ENCODE results near the gene EFCAB13.
A peak's percentile ranks its signal among the peaks of the same experiment; 100 is the strongest.

EFCAB13 gene, protein sequence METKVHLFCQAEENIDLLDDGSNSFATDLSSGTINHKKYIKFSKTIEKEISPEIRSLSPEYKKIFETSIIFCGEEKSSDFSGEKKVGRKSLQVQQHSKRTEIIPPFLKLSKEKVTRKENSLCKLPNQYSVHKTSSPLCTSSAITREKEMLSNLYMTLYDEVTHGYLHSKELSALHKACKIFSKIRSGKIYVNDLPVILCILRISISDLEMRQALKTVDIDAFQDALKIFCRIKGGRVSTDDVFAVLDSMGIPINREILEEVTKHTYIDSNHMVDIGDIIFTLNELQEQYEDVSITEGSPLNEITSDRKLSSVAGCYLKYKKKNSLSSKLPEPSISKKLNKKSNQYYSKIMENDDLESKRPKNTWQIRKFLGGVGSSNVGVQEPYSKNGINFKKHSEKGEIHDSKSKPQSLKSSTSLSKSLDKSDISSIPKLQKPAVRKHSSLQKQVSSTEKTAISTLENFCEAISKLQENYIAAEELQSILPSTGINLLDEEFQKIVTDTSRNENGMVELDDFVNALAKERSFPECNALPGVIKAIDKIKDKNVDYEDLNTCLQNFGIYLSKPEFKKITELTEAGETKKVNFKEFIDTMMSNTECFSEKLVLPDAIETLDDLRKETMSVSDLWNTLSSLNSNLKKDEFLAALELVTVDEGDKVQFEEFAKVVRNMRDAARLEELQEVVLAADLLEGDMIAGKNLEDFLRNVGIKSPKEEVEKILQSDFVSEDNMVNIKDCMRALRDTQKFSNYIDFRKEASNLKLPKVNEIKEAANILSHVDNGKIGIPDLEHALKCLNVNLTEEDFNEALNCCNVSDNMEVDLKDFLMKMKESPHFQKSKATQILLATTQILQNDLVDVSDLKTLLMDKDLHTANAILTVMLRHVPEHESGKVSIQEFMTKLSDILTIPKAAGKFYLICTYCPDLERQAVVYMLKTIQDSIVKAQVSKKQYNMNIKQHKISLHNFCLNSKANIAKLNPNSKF

GRCh38 chr17:47323382-47324223 lies at the start of gene EFCAB13:
Gene EFCAB13, plus strand, starts transcription at chr17:47323955. Its CDS starts 4,399 bp downstream, at chr17:47328354.
- no peak for DNase-seq (ENCODE audit: low spot score)

DNA sequence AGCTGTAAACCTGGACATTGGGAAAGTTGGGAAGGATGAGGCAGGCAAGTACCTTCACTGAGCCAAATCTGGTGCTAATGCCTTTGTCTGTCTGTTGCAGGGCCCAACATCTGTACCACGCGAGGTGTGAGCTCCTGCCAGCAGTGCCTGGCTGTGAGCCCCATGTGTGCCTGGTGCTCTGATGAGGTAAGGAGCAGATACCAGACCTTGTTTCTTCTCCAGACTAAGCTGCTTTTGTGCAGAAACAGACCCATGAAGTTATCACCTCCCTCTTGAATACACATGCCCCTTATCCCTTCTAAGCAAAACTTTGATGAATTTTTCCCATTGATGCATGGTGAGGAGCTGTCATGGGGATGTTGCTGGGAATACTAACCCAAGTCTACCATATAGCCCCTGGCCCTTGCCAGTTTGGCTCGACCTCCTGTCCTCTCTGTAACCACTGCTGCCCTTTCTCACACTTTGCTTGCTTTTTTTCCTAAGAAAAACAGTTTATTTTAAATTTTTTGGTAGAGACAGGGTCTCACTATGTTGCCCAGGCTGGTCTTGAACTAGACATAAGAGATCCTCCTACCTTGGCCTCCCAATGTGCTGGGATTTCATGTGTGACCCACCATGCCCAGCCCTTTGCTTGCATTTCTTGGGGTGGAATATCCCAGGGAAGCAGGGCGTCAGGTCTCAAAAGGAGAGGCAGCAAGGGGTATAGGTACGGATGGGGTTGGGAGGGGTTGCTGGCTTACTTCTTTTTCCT lies 49.3 kb upstream of the EFCAB13 start:
- no peak for DNase-seq (ENCODE audit: low spot score)

GRCh38 chr17:47275245-47275984 lies 48.3 kb upstream of the EFCAB13 start:
- no peak for DNase-seq (ENCODE audit: low spot score)

DNA sequence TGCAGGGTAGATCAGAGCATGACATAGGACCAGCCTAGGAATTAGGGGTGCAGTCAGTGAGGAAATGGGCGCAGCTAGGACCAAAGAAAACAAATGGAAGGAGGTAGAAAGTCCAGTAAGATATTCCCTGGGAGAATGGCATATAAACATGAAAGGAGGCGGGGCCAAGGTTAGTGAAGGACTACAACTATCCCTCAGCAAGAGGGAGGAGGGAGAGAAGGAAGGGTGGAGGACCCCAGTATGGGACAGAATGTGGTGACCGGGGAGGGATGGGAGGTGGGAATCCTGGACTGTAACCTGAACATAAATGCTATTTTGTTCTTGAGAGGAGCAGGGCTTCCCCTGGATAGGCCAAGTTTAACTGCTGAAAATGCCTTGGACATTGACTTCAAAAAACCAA lies 47.3 kb upstream of the EFCAB13 start:
- no peak for DNase-seq (ENCODE audit: low spot score)

GRCh38 chr17:47276868-47277267 lies 46.9 kb upstream of the EFCAB13 start:
- DNase-seq (ENCODE audit: low spot score), result no peak

DNA sequence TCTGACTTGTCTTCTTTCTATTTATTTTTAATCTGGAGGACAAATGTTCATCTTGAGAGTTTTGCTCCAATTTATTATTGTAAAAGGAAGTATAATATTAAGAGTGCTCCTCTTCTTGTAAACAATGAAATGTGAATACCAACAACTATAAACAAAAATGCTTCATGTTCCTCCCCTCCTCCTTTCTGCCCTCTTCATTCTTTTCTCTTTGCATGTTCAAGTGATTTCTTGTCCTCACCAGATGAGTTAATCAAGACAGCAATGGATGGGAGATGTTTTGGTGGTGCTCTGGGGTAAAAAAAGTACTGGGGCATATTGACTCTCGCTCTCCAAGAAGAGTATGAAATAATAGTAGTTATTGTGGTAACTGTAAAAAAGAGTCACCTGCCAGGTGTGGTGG lies 45.8 kb upstream of the EFCAB13 start:
- DNase-seq (ENCODE audit: low spot score), result no peak

GRCh38 chr17:47278561-47278960 lies 45.2 kb upstream of the EFCAB13 start:
- peak; percentile 6 for DNase-seq (ENCODE audit: low spot score)

DNA sequence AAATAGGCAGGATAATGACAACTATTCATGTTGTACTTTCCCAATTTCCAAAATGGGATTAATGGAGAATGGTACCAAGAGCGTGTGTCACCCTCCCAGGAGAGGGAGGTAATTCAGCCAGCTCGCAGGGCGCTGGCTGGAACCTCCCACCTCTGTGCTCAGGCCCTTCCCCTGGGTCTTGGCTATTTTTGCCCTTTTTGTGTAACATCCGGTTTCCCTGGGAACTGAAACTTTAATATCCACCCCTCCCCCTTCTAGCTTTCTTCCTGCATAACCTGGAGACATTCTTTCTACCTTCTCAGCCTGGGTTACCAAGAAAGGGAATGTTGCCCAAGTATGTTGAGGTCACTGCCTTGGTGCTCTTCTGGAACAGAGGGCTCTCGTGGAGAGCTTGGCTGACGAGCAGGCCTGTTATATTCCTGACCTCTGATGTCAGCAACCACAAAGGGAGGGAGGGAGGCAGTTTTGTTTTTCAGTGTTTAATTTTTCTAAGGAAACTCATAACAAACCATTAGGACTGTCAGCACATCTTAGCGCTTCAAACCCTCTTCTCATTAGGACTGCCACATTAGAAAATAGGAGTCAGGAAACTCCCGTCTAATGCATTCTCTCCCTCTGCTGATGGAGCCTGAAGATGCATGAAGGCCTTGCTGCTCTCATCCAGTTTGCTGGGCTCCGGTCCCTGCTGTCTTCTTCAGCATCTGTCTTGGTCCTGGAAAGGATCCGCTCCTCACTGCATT lies 44.5 kb upstream of the EFCAB13 start:
- no peak for DNase-seq (ENCODE audit: low spot score)

DNA sequence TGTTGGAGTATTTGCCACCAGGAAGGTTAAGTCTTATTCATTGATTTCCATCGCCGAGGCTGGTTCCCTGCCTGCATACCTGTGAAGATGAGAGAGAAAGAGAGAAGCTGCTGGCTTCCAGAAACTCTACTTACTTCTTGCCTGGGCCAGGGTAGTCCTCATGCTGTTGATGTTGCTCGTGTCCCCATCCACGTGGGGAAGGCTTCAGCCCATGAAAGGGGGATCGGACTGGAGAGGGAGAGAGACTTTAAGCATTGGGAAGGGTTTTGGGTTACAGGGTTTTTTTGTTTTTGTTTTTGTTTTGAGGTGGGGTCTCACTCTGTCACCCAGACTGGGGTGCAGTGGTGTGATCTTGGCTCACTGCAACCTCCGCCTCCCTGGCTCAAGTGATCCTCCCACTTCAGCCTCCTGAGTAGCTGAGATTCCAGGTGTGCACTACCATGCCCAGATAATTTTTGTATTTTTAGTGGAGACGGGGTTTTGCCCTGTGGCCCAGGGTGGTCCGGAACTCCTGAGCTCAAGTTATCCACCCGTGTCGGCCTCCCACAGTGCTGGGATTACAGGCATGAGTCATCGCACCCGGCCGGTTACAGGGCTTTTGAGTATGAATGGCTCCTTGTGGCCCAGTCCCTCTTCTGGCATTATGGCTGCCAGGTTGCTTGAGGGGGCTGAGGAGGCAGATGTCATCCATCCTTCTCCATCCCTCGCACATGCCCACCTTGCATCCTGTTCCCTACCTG lies 43.5 kb upstream of the EFCAB13 start:
- DNase-seq (ENCODE audit: low spot score), result no peak

- no peak for DNase-seq (ENCODE audit: low spot score)
Observed at GRCh38 chr17:47281216-47281615, 42.5 kb upstream of the EFCAB13 start.

DNA sequence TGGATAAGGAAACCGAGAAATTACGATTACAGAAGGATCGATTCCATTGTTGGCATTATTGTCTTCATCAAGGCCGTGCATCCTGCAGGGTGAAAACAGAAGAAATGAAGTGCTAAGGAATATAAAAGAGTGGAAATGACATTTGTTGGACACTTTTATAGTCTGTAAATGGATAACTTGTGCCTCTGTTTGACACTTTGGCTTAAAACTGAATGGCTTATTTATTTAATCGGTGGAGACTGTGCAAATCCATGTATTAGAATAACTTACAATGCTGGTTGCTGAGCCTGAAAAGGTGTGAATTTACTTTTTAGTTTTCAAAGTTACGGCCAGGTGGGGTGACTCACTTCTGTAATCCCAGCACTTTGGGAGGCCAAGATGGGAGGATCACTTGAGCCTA lies 38.8 kb upstream of the EFCAB13 start:
- no peak for DNase-seq (ENCODE audit: low spot score)

- DNase-seq (ENCODE audit: low spot score), result no peak
Observed at GRCh38 chr17:47286198-47286914, 37.4 kb upstream of the EFCAB13 start.

DNA sequence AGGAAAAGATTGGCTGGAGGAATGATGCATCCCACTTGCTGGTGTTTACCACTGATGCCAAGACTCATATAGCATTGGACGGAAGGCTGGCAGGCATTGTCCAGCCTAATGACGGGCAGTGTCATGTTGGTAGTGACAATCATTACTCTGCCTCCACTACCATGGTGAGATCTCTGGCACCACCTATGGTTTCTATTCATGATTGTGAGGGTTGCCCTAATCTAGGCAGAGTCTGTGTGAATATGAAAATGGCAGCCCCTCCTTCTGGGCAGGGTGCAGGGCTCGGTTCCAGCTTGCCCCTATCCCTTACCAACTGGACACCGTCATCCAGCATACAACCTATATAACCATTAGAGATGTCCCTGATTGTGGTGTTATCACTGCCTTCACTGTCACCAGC lies 36.7 kb upstream of the EFCAB13 start:
- no peak for DNase-seq (ENCODE audit: low spot score)

GRCh38 chr17:47287639-47288038 lies 36.1 kb upstream of the EFCAB13 start:
- no peak for DNase-seq (ENCODE audit: low spot score)

DNA sequence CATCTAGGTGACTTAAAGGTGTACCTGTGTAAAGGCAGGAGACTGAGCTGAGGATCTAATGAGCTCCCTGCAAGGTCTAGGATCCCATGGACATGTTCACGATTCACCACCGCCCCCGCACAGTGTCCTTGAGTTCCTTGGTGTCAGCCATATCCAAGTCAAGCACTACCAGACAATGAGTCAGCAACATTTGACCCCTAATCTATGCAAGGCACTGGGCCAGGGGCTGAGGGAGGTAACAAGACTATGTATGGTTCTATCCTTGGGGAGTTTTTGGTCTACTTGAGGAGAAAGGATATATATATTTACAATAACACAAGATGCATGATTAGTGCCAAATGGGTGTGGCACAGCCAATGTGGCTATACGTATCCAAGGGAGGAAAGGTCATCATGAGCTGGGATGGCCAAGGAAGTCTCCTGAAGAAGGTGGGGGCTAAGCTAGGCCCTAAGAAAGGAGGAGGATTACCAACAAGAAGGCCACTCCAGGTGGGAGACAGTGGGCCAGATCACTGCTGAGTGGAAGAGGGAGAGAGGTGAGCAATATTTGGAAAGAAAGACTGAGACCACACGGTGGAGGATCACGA lies 35.1 kb upstream of the EFCAB13 start:
- DNase-seq (ENCODE audit: low spot score), result no peak

DNA sequence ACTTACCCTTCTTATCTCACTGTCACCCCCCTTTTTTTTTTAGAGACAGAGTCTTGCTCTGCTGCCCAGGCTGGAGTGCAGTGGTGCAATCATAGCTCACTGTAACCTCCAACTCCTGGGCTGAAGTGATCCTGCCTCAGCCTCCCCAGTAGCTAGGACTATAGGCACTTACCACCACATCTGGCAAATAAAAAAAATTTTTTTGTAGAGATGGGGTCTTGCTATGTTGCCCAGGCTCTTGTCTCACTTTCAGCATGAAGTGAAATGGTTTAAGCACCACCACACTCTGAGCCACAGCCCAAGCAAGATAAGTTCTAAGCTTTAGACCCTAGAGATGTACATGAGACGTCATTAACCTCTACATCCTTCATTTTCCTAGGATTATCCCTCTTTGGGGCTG lies 34.5 kb upstream of the EFCAB13 start:
- no peak for DNase-seq (ENCODE audit: low spot score)

DNA sequence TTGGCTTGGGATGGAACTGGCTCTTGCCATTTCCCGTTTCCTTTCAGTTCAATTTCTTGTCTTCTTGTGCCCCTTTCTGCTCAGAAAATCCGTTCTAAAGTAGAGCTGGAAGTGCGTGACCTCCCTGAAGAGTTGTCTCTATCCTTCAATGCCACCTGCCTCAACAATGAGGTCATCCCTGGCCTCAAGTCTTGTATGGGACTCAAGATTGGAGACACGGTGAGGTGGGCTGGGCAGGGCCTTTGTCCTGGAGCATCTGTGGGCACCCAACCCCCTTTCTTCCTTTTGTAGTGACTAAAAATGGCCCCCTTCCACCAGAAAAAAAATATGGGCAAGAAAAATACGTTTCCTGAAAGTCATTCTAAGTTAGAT lies 32.9 kb upstream of the EFCAB13 start:
- DNase-seq (ENCODE audit: low spot score), result no peak

DNA sequence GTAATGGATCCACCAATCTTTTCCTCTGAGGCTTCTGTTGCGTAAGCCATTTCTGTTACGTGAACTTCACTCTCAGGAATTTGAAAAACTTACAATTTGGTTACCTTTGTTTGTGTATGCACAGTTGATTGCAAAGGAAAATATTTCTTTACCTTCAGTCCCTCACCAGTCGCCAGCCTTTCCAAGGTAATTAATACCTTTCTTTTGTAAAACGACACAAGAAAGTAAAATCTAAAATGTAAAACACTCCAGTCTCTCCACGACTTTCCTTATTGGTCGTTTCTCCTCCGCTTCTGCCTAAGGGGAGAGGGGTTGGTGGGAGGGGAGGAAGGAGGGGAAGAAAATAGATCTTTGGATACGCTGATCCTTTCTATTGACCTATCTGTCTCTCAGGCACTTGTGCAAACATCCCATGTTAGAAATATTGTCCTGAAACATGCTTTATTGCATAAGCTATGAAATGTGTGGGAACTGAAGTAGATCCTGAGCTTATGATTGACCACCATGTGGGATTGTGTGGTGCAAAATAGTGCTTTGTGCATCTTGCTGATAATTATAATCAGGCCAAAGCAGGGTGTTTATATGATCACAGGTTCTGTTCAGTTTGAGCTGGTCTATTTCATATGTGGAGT lies 32.4 kb upstream of the EFCAB13 start:
- no peak for DNase-seq (ENCODE audit: low spot score)
